Measurements from ENCODE around the gene DAPK1.

DNA sequence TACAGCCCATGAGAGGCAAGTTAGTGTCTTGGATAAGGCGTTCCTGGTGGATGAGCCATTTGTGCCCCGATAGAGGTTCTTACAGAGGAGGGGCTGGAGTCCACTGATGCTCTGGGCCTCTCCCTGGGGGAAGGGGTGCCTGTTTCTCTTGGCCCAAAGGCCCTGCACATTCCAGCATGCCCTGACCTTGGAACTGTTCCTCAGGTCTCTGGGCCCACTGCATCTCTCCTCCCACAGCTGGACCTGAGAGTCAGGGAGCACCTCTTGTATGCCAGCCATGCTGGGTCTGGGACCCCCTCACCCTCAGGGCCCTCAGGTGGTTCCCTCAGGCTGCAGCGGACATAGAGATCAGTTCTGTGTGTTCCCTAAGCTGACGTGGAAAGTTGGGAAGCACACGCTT is 26.4 kb downstream of the DAPK1 start:
- TF ChIP-seq NFE2L2 (conservative IDR thresholded peaks at IDR 0.05; ENCODE audit: low read length) (no peak), CBX8 (IDR thresholded peaks at IDR 0.05) (no peak), JUN (IDR thresholded peaks at IDR 0.05) (no peak), RFX5 (IDR thresholded peaks at IDR 0.05) (no peak), TP53 (CRISPR knock-in tag; IDR thresholded peaks at IDR 0.05) (no peak), RAD21 (conservative IDR thresholded peaks at IDR 0.05 in 1 of 2, IDR thresholded peaks at IDR 0.05 in 1 of 2) (no peak), KDM5A (IDR thresholded peaks at IDR 0.05) (no peak), MAFK (IDR thresholded peaks at IDR 0.05; ENCODE audit: partially characterized antibody) (no peak), EP300 (IDR thresholded peaks at IDR 0.05) (no peak)
- TF ChIP-seq, protein P1, sequence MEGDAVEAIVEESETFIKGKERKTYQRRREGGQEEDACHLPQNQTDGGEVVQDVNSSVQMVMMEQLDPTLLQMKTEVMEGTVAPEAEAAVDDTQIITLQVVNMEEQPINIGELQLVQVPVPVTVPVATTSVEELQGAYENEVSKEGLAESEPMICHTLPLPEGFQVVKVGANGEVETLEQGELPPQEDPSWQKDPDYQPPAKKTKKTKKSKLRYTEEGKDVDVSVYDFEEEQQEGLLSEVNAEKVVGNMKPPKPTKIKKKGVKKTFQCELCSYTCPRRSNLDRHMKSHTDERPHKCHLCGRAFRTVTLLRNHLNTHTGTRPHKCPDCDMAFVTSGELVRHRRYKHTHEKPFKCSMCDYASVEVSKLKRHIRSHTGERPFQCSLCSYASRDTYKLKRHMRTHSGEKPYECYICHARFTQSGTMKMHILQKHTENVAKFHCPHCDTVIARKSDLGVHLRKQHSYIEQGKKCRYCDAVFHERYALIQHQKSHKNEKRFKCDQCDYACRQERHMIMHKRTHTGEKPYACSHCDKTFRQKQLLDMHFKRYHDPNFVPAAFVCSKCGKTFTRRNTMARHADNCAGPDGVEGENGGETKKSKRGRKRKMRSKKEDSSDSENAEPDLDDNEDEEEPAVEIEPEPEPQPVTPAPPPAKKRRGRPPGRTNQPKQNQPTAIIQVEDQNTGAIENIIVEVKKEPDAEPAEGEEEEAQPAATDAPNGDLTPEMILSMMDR (IDR thresholded peaks at IDR 0.05), result no peak
- TF ChIP-seq, protein P2, sequence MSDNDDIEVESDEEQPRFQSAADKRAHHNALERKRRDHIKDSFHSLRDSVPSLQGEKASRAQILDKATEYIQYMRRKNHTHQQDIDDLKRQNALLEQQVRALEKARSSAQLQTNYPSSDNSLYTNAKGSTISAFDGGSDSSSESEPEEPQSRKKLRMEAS (IDR thresholded peaks at IDR 0.05), result no peak

Data from A549 (cell line).